HG03457 (cell line): Measurements from ENCODE around the gene RBM20.
"Not testable (repeated sequence)": the region's sequence is repeated elsewhere in the genome, so short reads cannot be mapped to it uniquely, and the experiment has no call there.

Experiments
- ATAC-seq: cut with Tn5 transposase; IDR thresholded peaks from one replicate; pipeline ENCODE4 v1.9.1; 2021; ENCODE audit warnings: moderate number of reproducible peaks; ENCODE audit not compliant: unreplicated experiment

The RBM20 gene

GRCh38 chr10:110864662-110865140 lies 220.6 kb downstream of the RBM20 start:
- peak; percentile 48 for ATAC-seq

- no peak for ATAC-seq
Measured at GRCh38 chr10:110865186-110865808, 221.2 kb downstream of the RBM20 start.

GRCh38 chr10:110865809-110866482 lies 221.8 kb downstream of the RBM20 start:
- ATAC-seq: no peak

- ATAC-seq: not testable (repeated sequence)
Measured at GRCh38 chr10:110867011-110867806, 223.1 kb downstream of the RBM20 start.

- ATAC-seq: no peak
Measured at GRCh38 chr10:110867807-110868465, 223.8 kb downstream of the RBM20 start.

GRCh38 chr10:110868981-110869380 lies 224.8 kb downstream of the RBM20 start:
- no peak for ATAC-seq

- no peak for ATAC-seq
Measured at GRCh38 chr10:110870823-110871297, 226.7 kb downstream of the RBM20 start.

- peak; percentile 74 for ATAC-seq
Measured at GRCh38 chr10:110871298-110872084, 227.4 kb downstream of the RBM20 start, which contains the start of gene PDCD4. Gene PDCD4 (plus strand): TSS chr10:110871928. CDS start chr10:110876028, 4,100 bp downstream.

GRCh38 chr10:110872145-110872983 lies 228.2 kb downstream of the RBM20 start:
- peak; percentile 33 for ATAC-seq

GRCh38 chr10:110872984-110873923 lies 229.1 kb downstream of the RBM20 start:
- ATAC-seq: no peak

- ATAC-seq: no peak
Measured at GRCh38 chr10:110873951-110874350, 229.8 kb downstream of the RBM20 start.

GRCh38 chr10:110876000-110876399 lies 231.9 kb downstream of the RBM20 start:
- ATAC-seq: no peak

GRCh38 chr10:110876788-110877187 lies 232.7 kb downstream of the RBM20 start:
- no peak for ATAC-seq

- no peak for ATAC-seq
Measured at GRCh38 chr10:110880012-110880411, 235.9 kb downstream of the RBM20 start.

GRCh38 chr10:110881247-110881646 lies 237.1 kb downstream of the RBM20 start:
- ATAC-seq: no peak

GRCh38 chr10:110881905-110882304 lies 237.8 kb downstream of the RBM20 start:
- ATAC-seq: no peak

- ATAC-seq: no peak
Measured at GRCh38 chr10:110883924-110884323, 239.8 kb downstream of the RBM20 start.
